ENCODE results near the gene CREB3L2.
"Not testable (repeated sequence)": the region's sequence is repeated elsewhere in the genome, so short reads cannot be mapped to it uniquely, and the experiment has no call there.

CREB3L2 gene

GRCh38 chr7:137831555-137831954 lies 170.3 kb downstream of the CREB3L2 start:
- DNase-seq, result not testable (repeated sequence)

GRCh38 chr7:137829337-137829992 lies 172.4 kb downstream of the CREB3L2 start:
- DNase-seq, result no peak

GRCh38 chr7:137828456-137828855 lies 173.4 kb downstream of the CREB3L2 start:
- no peak for DNase-seq

- no peak for DNase-seq
Measured at GRCh38 chr7:137825489-137825888, 176.4 kb downstream of the CREB3L2 start.

Data from NCI-H146 (cell line).